ENCODE results near the gene PPAN. TPM values are rescaled to one million over a fixed set of nuclear protein-coding genes. Genes with fewer than 3 reads are reported as not detected.

The PPAN gene, protein sequence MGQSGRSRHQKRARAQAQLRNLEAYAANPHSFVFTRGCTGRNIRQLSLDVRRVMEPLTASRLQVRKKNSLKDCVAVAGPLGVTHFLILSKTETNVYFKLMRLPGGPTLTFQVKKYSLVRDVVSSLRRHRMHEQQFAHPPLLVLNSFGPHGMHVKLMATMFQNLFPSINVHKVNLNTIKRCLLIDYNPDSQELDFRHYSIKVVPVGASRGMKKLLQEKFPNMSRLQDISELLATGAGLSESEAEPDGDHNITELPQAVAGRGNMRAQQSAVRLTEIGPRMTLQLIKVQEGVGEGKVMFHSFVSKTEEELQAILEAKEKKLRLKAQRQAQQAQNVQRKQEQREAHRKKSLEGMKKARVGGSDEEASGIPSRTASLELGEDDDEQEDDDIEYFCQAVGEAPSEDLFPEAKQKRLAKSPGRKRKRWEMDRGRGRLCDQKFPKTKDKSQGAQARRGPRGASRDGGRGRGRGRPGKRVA
- 10 to 100 TPM; 23.4 to 49.8 TPM for total RNA-seq
- 10 to 100 TPM; 22.6 to 36.3 (median 28.5) TPM for polyA plus RNA-seq (ENCODE audit: insufficient read length in 6 of 6)
- long read RNA-seq, donor 1, transcript PPAN-201 (12 exons, 1,657 nt) = major isoform, 5 of 6 reads
- long read RNA-seq, donor 1, partial matches to known transcripts = 0 of 6 reads
- long read RNA-seq, donor 1, other reads (novel, unspliced or antisense) = 0 of 6 reads
- long read RNA-seq, donor 2, transcript PPAN-201 (12 exons, 1,657 nt) = major isoform, 6 of 7 reads
- long read RNA-seq, donor 2, partial matches to known transcripts = 0 of 7 reads
- long read RNA-seq, donor 2, other reads (novel, unspliced or antisense) = 0 of 7 reads
- long read RNA-seq, donor 3, transcript PPAN-201 (12 exons, 1,657 nt) = major isoform, 5 of 8 reads
- long read RNA-seq, donor 3, partial matches to known transcripts = 0 of 8 reads
- long read RNA-seq, donor 3, other reads (novel, unspliced or antisense) = 0 of 8 reads
- long read RNA-seq, donor 4, transcript PPAN-201 (12 exons, 1,657 nt) = major isoform, 10 of 12 reads
- long read RNA-seq, donor 4, partial matches to known transcripts = 0 of 12 reads
- long read RNA-seq, donor 4, other reads (novel, unspliced or antisense) = 1 of 12 reads
- long read RNA-seq, donor 5, partial matches to known transcripts = 0 of 3 reads
- long read RNA-seq, donor 5, other reads (novel, unspliced or antisense) = 0 of 3 reads
- long read RNA-seq, donor 6, transcript PPAN-201 (12 exons, 1,657 nt) = major isoform, 7 of 8 reads
- long read RNA-seq, donor 6, partial matches to known transcripts = 0 of 8 reads
- long read RNA-seq, donor 6, other reads (novel, unspliced or antisense) = 0 of 8 reads
- long read RNA-seq, donor 7, transcript PPAN-201 (12 exons, 1,657 nt) = major isoform, 10 of 10 reads
- long read RNA-seq, donor 7, partial matches to known transcripts = 0 of 10 reads
- long read RNA-seq, donor 7, other reads (novel, unspliced or antisense) = 0 of 10 reads
- long read RNA-seq, donor 8, transcript PPAN-201 (12 exons, 1,657 nt) = major isoform, 9 of 9 reads
- long read RNA-seq, donor 8, partial matches to known transcripts = 0 of 9 reads
- long read RNA-seq, donor 8, other reads (novel, unspliced or antisense) = 0 of 9 reads
- long read RNA-seq, donor 9 = 0 reads
- long read RNA-seq, donor 10, transcript PPAN-201 (12 exons, 1,657 nt) = major isoform, 44 of 52 reads
- long read RNA-seq, donor 10, partial matches to known transcripts = 0 of 52 reads
- long read RNA-seq, donor 10, other reads (novel, unspliced or antisense) = 4 of 52 reads
- long read RNA-seq, donor 11 = 0 reads
- long read RNA-seq, donor 12, partial matches to known transcripts = 0 of 4 reads
- long read RNA-seq, donor 12, other reads (novel, unspliced or antisense) = 0 of 4 reads

DNA sequence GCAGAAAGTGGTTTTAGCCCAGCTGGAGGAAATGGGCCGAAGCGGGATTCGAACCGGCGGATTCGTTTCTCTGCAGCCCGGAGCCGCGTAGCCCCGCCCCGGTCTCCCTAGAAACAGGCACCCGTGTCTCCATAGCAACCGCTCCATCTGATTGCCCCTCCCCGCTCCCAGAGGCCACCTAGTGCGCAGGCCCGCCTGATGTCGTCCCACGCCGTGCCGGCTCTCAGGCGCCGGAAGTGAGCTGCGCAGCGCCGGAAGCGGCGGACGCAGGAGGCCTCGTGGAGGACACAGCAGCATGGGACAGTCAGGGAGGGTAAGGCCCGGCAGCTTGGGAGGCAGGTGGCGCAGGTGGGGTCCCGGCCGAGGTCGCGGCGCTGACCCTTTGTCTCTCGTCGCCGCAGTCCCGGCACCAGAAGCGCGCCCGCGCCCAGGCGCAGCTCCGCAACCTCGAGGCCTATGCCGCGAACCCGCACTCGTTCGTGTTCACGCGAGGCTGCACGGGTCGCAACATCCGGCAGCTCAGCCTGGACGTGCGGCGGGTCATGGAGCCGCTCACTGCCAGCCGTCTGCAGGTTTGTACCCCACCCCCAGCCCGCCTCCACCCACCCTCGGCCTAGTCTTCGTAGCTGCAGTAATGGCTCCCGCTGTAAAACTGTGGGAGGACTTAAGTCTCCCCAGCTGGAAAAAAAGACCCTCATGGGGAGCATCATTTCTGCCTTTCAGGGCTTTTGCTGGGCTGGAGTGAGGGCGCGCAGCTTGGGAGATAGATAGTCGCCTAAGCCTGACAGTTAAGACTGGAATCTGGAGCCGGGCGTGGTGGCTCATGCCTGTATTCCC is at the start of gene PPAN:
PPAN (plus strand) TSS at position 263 of the 837 bp plus-strand sequence; CDS start at position 296, 33 bp downstream.
- no peaks in the 10 kb centered on the region for H3K9me3 ChIP-seq
- peak within 1 kb of the TSS; percentile 79 to 91 for H3K4me3 ChIP-seq
- H3K27ac ChIP-seq = peak within 1 kb of the TSS; percentile 33 to 85
- no peaks in the 10 kb centered on the region for H3K27me3 ChIP-seq
- peaks cover 11 to 63% of the 10 kb centered on the region in 2 donors for H3K4me1 ChIP-seq
- H3K36me3 ChIP-seq = peaks cover 0 to 41% of the 10 kb centered on the region in 2 donors
- peak; percentile 97 for ATAC-seq
- intact Hi-C loops (cut with DNase I) = no loop called here
- DNase-seq = peak; percentile 95 to 99 (median 99)
- no peak for TF ChIP-seq CTCF (IDR thresholded peaks at IDR 0.05)

DNA sequence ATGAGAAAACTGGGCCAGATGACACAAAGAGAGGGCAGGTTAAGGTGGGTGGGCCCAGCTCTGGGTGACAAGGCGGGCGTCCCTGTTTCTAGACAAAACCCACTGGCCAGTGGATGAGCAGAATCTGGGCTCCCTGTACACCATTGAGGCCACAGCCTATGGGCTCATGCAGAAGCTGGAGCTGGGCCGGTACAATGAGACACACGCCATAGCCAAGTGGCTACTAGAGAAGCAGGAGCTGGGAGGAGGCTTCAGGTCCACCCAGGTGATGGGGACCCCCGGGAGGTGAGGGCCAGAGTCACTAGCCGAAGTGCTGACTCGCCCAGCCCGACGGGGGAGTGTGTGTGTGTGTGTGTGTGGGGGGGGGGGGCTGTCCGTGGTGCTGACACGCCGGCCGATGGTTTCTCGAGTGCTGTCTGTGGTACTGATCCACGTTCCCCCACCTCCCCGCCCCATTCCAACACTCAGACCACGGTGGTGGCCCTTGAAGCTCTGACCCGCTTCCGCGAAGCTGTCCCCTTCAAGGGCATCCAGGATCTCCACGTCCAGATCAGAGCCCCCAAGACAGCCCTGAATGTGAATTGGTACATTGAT is 44.3 kb upstream of the PPAN start:
- ATAC-seq (no peak), DNase-seq (no peak)
- intact Hi-C loops (cut with DNase I) = no loop called here
- TF ChIP-seq CTCF (IDR thresholded peaks at IDR 0.05) = no peak
- no peak overlapping the region for H3K4me3 ChIP-seq
- H3K27me3 ChIP-seq = peaks cover 0 to 68% of the 10 kb centered on the region in 2 donors
- no peaks in the 10 kb centered on the region for H3K4me1 ChIP-seq
- no peaks in the 10 kb centered on the region for H3K36me3 ChIP-seq
- H3K27ac ChIP-seq = no peak overlapping the region
- no peaks in the 10 kb centered on the region for H3K9me3 ChIP-seq

DNA sequence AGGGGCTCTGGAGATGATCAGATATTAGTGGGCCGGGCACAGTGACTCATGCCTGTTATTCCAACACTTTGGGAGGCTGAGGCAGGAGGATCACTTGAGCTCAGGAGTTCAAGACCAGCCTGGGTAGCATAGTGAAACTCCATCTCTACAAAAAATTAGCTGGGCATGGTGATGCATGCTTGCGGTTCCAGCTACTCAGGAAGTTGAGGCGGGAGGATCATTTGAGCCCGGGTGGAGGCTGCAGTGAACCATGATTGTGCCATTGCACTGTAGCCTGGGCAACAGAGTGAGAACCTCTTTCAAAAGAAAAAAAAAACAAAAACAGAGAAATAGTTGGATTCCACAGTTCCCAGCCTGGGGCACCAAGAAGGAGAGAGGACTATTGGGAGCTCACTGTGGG is 38.0 kb upstream of the PPAN start:
- Histone ChIP-seq H3K27ac (no peak overlapping the region), H3K4me3 (no peak overlapping the region), H3K4me1 (no peaks in the 10 kb centered on the region), H3K36me3 (no peaks in the 10 kb centered on the region), H3K27me3 (peaks cover 0 to 17% of the 10 kb centered on the region in 2 donors), H3K9me3 (peaks cover 0 to 1% of the 10 kb centered on the region in 2 donors)
- DNase-seq (no peak), ATAC-seq (no peak)
- TF ChIP-seq CTCF (IDR thresholded peaks at IDR 0.05) = no peak
- intact Hi-C loops (cut with DNase I) = no loop called here

Data from left lung (tissue), 14 donors.